Urinary bladder (tissue), 4 donors: ENCODE measurements around the gene AKAP6. TPM values are rescaled to one million over a fixed set of nuclear protein-coding genes. Genes with fewer than 3 reads are reported as not detected.

Experiments used
- DNase-seq: peaks from one replicate; pipeline ENCODE4 v3.0.0-alpha.2; 2015; ENCODE audit errors: extremely low spot score
- H3K27ac ChIP-seq: one replicate; pipeline ENCODE4 v1.5.1; 2013; ENCODE audit warnings: low read depth, mild to moderate bottlenecking, moderate library complexity
- H3K36me3 ChIP-seq: one replicate; pipeline ENCODE4 v1.6.1; 2013; ENCODE audit warnings: mild to moderate bottlenecking, moderate library complexity; ENCODE audit not compliant: insufficient read depth
- H3K4me1 ChIP-seq: one replicate; pipeline ENCODE4 v1.6.1; 2013; ENCODE audit warnings: mild to moderate bottlenecking, moderate library complexity; ENCODE audit not compliant: insufficient read depth
- H3K4me3 ChIP-seq: one replicate; pipeline ENCODE4 v1.5.1; 2013; ENCODE audit warnings: low read depth, low read length
- WGBS: extraction: QIAGEN DNeasy Blood & Tissue Kit; methylation state at CpG from one replicate; pipeline ENCODE4 v1.1.7; 2013; 5-methylcytosine and 5-hydroxymethylcytosine counted together
- polyA plus RNA-seq: library from polyadenylated mRNA; stranded (reverse); fragments of 200-250 nt; gene quantifications from one replicate; pipeline ENCODE4 v1.2.3, GENCODE V29; 2013
- total RNA-seq: library from RNA; depleted of rRNA; stranded (reverse); fragments of >200 nt; gene quantifications from one replicate; pipeline ENCODE4 v1.2.3, GENCODE V29; 2014
- donor health status: healthy with polysubstance abuse.
- donor health status: healthy.

The AKAP6 gene
- total and polyA plus RNA-seq, 2 donors = 7.3 to 43.0 TPM

DNA sequence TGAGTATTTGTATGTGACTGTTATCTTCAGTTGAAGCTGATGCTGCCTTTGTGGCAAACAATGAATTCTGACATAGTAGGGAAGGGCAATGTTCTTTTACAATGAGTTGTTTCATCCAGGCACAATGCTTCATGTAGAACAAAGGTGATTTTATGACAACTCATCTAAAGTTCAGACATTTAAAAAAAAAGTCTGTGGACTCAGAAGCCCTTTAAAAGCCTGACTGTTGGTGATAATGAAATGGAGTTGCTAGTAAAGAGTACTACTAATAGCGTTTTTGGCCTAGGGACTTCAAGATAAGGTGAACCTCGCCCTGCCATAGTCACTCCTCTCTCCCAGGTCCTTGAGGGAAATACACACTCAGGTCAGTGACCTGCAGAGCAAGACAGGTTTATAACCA, 105.1 kb downstream of the AKAP6 start:
- no peak for DNase-seq
- Histone ChIP-seq H3K27ac (no peak overlapping the region), H3K36me3 (no peaks in the 10 kb centered on the region), H3K4me1 (no peaks in the 10 kb centered on the region), H3K4me3 (no peak overlapping the region)
- 59% methylated on average over 2 of the region's 2 CpGs for WGBS

DNA sequence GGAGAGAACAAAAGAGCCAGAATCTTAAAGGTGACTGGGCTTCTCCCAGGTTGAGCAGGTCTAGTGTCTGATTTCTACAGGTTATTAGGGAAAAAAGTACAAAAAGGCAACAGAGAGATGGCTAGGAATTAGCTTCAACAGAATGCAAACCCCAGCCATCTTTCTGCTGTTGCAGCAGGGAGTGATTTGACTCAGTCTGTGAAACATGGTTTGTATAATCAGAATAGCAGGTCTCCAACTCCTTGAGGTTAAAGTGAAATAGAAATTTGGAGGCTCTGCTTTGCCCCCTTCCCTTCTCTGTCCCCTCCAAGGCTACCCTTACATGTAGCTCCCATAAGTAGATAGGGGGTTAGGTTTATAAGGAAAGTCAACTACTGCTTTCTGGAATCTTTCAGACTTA, 105.8 kb downstream of the AKAP6 start:
- H3K4me1 ChIP-seq = no peaks in the 10 kb centered on the region
- no peak overlapping the region for H3K27ac ChIP-seq
- H3K4me3 ChIP-seq = no peak overlapping the region
- DNase-seq = no peak
- no peaks in the 10 kb centered on the region for H3K36me3 ChIP-seq

DNA sequence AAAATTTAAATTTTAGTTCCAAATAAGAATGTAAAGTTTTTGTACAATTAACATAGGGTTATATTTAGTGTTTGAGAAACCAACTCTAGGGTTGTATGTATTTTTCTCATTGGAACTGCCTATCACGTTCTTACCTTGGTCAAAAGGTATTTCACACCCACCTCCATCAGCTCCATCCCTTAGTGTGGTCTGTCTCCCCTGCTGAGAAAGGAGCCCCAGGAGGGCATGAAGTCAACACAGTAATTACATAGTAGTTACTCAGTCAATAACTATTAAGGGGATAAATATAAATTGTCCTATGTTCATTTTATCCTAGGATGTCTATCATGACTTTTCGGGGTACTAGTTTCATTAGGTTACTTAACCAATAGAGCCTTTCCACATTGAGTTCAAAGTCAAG, 106.3 kb downstream of the AKAP6 start:
- no peaks in the 10 kb centered on the region for H3K36me3 ChIP-seq
- H3K4me3 ChIP-seq = no peak overlapping the region
- H3K4me1 ChIP-seq = no peaks in the 10 kb centered on the region
- 92% methylated on average over 2 of the region's 2 CpGs for WGBS
- no peak overlapping the region for H3K27ac ChIP-seq
- DNase-seq = no peak

DNA sequence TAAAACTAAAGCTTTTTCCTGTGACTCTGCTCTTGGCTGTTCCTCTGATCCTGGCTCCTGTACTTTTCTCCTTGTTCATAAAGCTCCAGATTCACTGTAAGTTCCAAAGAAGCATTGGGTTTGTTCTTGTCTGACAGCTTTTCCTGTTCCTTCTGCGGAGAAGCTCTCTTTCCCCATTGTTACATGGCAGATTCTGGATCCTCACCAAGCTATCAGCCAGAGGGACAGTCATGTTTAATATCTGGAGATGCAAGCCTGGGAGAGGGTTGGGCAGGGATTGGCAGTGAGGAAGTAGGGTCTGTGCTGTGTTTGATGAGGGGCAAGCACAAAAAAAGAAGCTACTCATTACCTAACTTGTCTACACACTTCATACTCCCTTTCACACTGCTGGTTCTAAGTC, 107.9 kb downstream of the AKAP6 start:
- DNase-seq = no peak
- Histone ChIP-seq H3K27ac (no peak overlapping the region), H3K4me1 (no peaks in the 10 kb centered on the region), H3K4me3 (no peak overlapping the region), H3K36me3 (no peaks in the 10 kb centered on the region)
- WGBS = 65% methylated on average over 1 of the region's 1 CpG

DNA sequence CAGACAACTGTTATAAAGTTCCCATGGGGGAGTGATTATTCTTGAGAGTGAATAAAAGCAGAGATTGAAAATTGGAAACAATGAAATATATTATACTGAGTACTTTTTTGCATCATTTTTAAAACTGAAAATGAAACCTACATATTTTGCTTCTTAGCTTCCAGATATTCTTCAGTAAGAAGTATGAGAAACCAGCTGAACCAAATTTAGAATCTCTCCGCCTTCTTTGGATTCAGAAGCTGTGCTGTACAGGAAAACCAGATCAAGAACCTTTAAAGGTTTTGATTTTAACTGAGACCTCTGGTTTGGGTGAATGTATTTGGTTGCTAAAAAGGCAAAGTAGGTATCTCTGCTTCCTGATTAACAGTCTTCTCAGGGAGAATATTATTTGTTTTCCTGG, 109.4 kb downstream of the AKAP6 start:
- Histone ChIP-seq H3K4me3 (no peak overlapping the region), H3K27ac (no peak overlapping the region)

DNA sequence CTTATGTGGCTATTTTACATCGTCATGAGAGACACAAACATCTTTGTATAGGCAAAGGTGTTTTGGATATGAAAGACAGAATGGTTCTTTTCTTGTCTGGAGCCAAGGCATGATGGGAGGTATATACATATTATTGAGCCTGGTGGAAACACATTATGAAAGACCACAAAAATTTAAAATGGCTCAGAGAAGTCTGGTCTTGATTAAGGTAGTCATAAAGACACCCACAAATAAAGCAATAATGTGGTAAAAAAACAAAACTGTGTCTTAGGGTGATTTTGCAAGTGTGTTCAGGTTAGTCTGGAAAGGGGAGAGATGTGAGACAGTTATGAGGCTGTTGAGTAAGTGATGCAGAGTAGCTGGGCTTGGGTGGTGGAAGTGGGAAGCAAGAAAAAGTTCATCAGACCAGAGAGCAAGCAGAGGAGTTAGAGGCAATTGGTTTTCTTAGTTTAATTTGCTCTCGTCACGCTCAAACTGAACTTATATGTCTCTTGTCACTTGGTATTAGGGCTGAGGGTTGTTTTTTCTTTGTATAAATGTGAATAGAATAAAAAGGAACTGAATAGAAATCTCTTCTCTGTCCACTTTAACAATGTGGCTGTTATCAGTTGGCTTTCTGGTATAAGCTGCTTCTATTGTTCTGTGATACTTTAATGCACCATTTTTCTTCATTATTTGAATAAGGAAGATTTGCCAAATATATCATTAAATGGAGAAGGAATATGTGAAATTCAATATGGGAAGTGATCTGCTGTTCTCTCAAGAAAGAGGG, 115.0 kb downstream of the AKAP6 start:
- no peak overlapping the region for H3K4me3 ChIP-seq
- H3K27ac ChIP-seq = no peak overlapping the region
- no peaks in the 10 kb centered on the region for H3K36me3 ChIP-seq
- H3K4me1 ChIP-seq = no peaks in the 10 kb centered on the region
- DNase-seq = no peak
- WGBS = 94% methylated on average over 3 of the region's 3 CpGs

More for the DNA sequence above, 109.4 kb downstream of the AKAP6 start:
- 39% methylated on average over 1 of the region's 1 CpG for WGBS
- DNase-seq = no peak
- H3K4me1 ChIP-seq = no peaks in the 10 kb centered on the region
- no peaks in the 10 kb centered on the region for H3K36me3 ChIP-seq

DNA sequence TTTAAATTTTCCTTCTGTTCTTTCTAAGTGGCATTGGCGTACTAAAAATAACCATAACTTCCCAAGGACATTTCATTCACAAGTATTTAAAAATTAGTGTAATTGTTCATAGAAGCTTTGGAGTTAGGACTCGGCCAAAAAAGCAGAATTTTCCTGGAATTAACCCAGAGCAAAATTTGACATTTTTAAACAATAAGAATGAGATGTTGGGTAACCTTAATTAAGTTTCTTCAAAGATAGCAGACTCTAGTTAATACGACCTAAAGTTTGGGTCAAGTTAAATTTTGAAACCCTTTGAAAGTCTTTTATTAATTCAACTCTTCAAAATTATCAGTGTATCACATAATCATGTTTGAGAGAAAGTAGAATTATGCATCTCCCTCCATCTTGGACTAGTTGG, 118.3 kb downstream of the AKAP6 start:
- no peaks in the 10 kb centered on the region for H3K36me3 ChIP-seq
- 79% methylated on average over 3 of the region's 3 CpGs for WGBS
- DNase-seq = no peak
- no peak overlapping the region for H3K27ac ChIP-seq
- H3K4me3 ChIP-seq = no peak overlapping the region
- no peaks in the 10 kb centered on the region for H3K4me1 ChIP-seq

DNA sequence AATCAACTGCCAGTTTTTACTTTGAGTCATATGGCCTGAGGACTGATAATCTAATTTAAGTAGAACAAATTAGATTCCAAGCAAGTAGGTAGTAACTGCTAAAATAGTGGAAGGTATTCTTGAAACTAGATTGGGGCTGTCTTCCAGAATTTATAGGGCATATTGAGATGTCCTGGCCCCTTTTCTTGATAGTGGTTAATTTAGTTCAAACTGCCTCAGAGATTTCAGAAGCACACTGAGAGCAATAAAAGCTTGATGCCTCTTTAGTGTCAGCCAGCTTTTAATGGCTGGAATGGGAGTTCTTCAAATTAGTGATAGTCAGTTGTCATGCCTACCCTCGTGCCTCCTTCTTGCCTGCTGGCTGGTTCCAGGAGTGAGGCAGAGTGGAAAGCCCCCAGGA, 120.5 kb downstream of the AKAP6 start:
- Histone ChIP-seq H3K27ac (no peak overlapping the region), H3K36me3 (no peaks in the 10 kb centered on the region), H3K4me1 (no peaks in the 10 kb centered on the region), H3K4me3 (no peak overlapping the region)
- WGBS = 54% methylated on average over 1 of the region's 1 CpG
- DNase-seq = no peak

DNA sequence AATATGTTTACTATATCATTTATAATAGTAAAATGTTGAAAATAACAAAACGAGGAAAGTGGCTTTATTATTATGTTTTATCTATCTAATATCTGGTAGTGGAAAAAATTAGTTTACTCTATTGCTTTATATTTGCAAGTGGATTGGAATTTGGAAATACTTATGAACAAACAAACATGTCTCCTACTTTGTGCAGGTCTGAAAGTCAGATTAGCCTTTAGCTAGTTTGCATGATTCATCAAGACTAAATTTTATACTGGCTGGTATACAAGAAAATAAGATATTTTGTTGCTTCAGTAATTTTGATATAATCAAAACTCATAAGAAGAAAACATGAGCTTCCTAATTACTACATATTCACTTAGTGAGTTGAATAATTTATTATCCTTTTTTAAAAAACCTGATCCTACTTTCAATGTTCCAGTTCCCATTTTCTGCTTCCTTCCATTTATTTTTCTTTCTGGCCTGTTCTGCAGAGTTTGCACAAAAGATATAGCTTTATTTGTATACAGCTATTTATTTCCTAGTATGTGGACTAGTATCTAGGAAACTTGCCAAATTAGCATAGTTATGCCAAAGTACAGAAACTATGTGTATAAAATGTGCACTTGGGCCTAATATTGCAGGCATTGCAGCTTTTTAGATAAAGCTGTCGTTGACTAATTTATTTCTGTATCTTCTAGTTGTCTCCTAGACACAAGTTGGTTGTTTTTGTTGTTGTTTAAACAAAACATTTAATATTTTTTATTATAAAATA, 122.0 kb downstream of the AKAP6 start:
- H3K27ac ChIP-seq = no peak overlapping the region
- no peaks in the 10 kb centered on the region for H3K36me3 ChIP-seq
- no peak for DNase-seq
- no peak overlapping the region for H3K4me3 ChIP-seq
- no peaks in the 10 kb centered on the region for H3K4me1 ChIP-seq
- 52% methylated on average over 2 of the region's 2 CpGs for WGBS

DNA sequence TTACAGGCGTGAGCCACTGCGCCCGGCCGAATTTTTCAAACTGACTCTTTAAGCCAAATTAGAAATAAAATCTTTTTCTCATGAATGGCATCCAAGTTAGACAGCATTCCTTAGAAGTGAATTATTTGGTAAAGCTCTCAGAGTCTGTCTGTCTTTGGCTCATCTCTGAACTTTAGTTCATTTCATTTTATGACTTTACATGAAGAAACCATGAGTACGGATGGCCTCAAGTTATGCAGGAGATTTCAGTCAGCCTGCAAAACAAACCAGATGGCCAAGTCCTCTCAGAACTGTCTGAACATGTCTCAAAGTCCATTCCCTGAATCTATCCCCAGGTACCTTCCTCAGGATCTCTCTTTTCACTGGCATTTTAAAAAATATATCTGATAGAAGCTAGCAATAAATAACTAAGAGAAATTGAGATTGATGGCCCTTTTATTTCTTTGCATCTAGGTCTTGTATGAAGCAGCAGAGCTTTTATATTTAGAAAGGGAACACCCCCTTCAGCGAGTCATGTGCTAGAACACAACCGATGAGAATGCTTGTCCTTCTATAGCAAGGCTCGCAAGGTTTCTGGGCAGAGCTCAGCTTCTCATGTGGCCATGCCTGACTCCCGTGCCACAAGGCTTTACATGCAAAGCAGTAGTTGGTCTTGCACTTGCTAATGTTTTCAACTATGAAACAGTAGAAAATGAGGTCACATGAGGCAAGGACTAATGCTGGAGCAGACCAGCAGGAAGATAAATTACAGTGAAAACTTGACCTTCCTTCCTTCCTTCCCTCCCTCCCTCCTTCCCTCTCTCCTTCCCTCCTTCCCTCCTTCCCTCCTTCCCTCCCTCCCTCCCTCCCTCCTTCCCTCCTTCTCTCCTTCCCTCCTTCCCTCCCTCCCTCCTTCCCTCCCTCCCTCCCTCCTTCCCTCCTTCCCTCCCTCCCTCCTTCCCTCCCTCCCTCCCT, 125.0 kb downstream of the AKAP6 start:
- Histone ChIP-seq H3K4me3 (no peak overlapping the region), H3K27ac (no peak overlapping the region), H3K36me3 (no peaks in the 10 kb centered on the region), H3K4me1 (no peaks in the 10 kb centered on the region)
- WGBS = 63% methylated on average over 9 of the region's 9 CpGs
- DNase-seq = no peak

DNA sequence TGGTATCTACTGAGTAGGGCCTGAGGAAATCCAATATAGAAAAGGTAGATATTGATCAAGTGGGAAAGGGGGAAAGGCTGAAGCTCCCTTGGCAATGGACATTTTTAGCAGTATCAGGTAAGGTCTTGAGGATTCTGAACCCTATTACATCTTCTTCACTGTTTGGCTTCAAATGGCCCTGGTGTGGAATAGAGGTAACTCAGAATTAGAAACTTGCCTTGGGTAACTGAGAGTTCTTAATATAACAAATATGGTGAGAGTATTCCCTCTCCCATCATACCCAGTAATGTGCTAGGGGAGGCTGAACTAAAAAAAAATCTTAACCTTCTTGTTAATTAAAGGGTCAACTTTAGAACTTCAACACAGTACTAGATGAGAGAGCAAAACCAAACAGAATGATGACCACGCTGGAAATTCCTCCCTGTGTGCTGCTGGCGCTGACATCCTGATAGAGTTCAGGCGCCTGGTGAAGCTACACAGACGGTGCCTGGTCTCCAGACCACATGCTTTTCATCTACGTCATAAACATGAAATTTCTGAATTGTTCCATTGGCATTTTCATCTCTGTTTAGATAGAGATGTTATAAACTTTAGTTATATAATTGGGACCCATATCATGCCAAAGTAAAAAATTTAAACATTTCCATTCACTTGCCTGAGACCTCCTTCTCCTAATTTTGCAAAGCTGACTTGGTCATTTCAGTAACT, 128.3 kb downstream of the AKAP6 start:
- H3K4me1 ChIP-seq = no peaks in the 10 kb centered on the region
- H3K27ac ChIP-seq = no peak overlapping the region
- no peaks in the 10 kb centered on the region for H3K36me3 ChIP-seq
- H3K4me3 ChIP-seq = no peak overlapping the region
- WGBS = 23% methylated on average over 5 of the region's 5 CpGs
- no peak for DNase-seq

DNA sequence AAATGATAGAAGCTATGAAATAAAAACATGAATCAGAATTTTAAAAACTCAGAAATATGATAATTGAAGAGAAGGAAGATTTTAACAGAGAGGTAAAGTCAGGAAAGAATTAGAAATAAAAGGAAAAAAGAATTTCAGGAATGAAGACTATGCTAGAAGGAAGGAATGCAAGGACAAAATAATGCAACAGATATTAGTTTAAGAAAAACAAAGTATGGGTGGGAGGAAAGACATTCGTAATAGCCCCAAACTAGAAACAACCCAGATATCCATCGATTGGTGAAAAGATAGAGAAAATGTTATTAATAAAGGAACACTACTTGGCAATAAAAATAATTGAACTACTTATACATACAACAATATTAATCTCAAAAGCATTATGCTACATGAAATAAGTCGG, 129.6 kb downstream of the AKAP6 start:
- no peak for DNase-seq
- H3K4me1 ChIP-seq = no peaks in the 10 kb centered on the region
- WGBS = 81% methylated on average over 3 of the region's 3 CpGs
- H3K27ac ChIP-seq = no peak overlapping the region
- H3K4me3 ChIP-seq = no peak overlapping the region
- no peaks in the 10 kb centered on the region for H3K36me3 ChIP-seq

DNA sequence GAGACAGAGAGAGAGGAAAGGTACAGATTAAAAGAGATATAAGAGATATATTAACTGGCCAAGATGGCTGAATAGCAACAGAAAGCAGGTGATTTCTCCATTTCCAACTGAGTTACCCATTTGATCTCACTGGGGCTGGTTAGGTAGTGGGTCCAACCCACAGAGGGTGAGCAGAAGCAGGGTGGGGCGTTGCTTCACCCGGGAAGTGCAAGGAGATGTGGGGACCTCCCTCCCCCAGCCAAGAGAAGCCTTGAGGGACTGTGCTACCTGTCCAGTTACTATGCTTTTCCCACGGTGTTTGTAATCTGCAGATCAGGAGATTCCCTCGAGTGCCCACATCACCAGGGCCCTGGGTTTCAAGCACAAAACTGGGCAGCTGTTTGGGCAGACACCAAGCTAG, 131.2 kb downstream of the AKAP6 start:
- H3K4me1 ChIP-seq = no peaks in the 10 kb centered on the region
- WGBS = 82% methylated on average over 4 of the region's 4 CpGs
- no peak for DNase-seq
- H3K27ac ChIP-seq = no peak overlapping the region
- H3K36me3 ChIP-seq = no peaks in the 10 kb centered on the region
- H3K4me3 ChIP-seq = no peak overlapping the region
